HAP-1 (cell line): ENCODE results near the gene STXBP5.

Experiments
- DNase-seq, 2 experiments: peaks; one replicate each; pipeline ENCODE4 v3.0.0-alpha.2; 2016 to 2020; ENCODE audit warnings: low spot score in 2 of 2
- H3K27me3 ChIP-seq: fragments of 250-450 bp; sonication (Bioruptor Pico); 2 replicates; pipeline ENCODE4 v1.5.1; 2020; ENCODE audit warnings: low read depth, mild to moderate bottlenecking, moderate library complexity
- H3K36me3 ChIP-seq: fragments of 250-450 bp; sonication (Bioruptor Pico); replicated peaks from 2 replicates; pipeline ENCODE4 v1.5.1; 2020; ENCODE audit warnings: mild to moderate bottlenecking
- H3K4me1 ChIP-seq: fragments of 250-450 bp; sonication (Bioruptor Pico); 2 replicates; pipeline ENCODE4 v1.5.1; 2020; ENCODE audit warnings: mild to moderate bottlenecking
- H3K4me3 ChIP-seq: fragments of 250-450 bp; sonication (Bioruptor Pico); 2 replicates; pipeline ENCODE4 v1.5.1; 2020; ENCODE audit warnings: mild to moderate bottlenecking, moderate library complexity
- H3K9me3 ChIP-seq: fragments of 250-450 bp; sonication (Bioruptor Pico); 2 replicates; pipeline ENCODE4 v1.5.1; 2020; ENCODE audit warnings: mild to moderate bottlenecking, moderate library complexity
- in situ Hi-C: fragments of 300-500 bp; cut with MboI; formaldehyde crosslinking; loops from 3 replicates; pipeline ENCODE4 v1.14.3; 2020; ENCODE audit warnings: low sequenced_read_pairs, inconsistent platforms, mixed read lengths

Gene STXBP5

DNA sequence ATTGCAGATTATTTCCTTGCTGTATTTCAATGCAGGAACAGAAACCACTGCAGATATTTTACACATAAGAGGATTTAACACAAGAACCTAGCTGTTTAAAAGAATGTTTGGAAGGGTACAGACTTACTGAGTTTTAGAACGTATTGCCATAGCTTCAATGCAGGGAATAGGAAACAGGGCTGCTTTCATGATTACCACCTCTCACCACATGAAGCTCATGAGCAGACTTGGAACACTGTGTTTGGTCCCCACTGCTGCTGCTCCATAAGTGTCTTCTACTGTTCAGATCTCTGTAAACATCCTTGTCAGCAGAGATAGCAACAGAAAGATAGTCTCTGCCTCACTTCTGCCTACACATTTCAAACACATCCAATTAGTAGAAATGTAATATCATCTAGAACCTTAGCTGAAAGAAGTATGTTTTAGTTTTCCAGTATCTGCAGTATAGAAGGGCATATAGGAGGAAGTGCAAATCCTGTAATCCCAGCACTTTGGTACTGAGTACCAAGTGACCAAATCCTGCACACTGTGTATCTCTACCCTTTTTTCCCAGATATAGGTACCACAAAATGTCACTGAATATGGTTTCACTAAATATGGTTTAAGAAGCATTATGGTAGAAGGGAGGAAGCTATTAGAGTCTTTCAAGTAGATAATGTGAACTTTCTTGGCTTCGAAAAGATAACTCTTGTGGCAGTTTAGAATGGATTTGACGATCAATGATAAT is 51.9 kb downstream of the STXBP5 start:
- DNase-seq = no peak
- H3K36me3 ChIP-seq = no peaks in the 10 kb centered on the region
- in situ Hi-C loops = no loop called here

GRCh38 chr6:147257760-147258159 is 53.5 kb downstream of the STXBP5 start:
- Histone ChIP-seq H3K9me3 (no peaks in the 10 kb centered on the region), H3K4me3 (no peak overlapping the region), H3K36me3 (no peaks in the 10 kb centered on the region), H3K27me3 (no peaks in the 10 kb centered on the region), H3K4me1 (no peaks in the 10 kb centered on the region)
- in situ Hi-C loops = no loop called here
- no peak for DNase-seq

More for the DNA sequence above, 51.9 kb downstream of the STXBP5 start:
- H3K4me3 ChIP-seq = no peak overlapping the region
- no peaks in the 10 kb centered on the region for H3K4me1 ChIP-seq
- no peaks in the 10 kb centered on the region for H3K9me3 ChIP-seq
- no peaks in the 10 kb centered on the region for H3K27me3 ChIP-seq

GRCh38 chr6:147260091-147260490 is 55.9 kb downstream of the STXBP5 start:
- no peaks in the 10 kb centered on the region for H3K27me3 ChIP-seq
- H3K4me1 ChIP-seq = no peaks in the 10 kb centered on the region
- no peak for DNase-seq
- no peak overlapping the region for H3K4me3 ChIP-seq
- in situ Hi-C loops = no loop called here
- no peaks in the 10 kb centered on the region for H3K9me3 ChIP-seq
- H3K36me3 ChIP-seq = no peaks in the 10 kb centered on the region

DNA sequence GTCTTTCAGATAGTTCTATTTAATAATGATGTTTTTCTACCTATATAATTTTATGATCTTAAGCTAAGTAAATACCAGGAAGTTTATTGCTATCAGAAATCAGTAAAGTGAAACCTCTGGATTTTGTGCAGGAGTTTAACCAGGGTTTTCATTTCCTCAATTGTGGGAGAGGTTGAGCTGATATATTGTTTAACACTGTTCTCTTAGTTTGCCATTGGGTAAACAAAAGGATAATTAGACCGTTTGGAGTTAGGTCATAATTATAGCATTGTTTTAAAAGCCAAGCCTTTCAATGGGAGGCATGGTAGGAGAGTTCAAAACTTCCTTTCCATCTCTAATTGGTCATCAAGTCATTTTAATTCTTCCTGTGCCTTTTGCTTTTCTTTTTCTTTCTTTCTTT is 58.7 kb downstream of the STXBP5 start:
- no peak overlapping the region for H3K4me3 ChIP-seq
- H3K27me3 ChIP-seq = no peaks in the 10 kb centered on the region
- no peak for DNase-seq
- in situ Hi-C loops = no loop called here
- no peaks in the 10 kb centered on the region for H3K4me1 ChIP-seq
- H3K36me3 ChIP-seq = peaks cover 10% of the 10 kb centered on the region
- no peaks in the 10 kb centered on the region for H3K9me3 ChIP-seq

GRCh38 chr6:147266821-147267220 is 62.6 kb downstream of the STXBP5 start:
- Histone ChIP-seq H3K4me1 (no peaks in the 10 kb centered on the region), H3K9me3 (no peaks in the 10 kb centered on the region), H3K36me3 (peaks cover 13% of the 10 kb centered on the region), H3K4me3 (no peak overlapping the region), H3K27me3 (no peaks in the 10 kb centered on the region)
- no peak for DNase-seq
- in situ Hi-C loops = no loop called here

GRCh38 chr6:147267658-147268057 is 63.4 kb downstream of the STXBP5 start:
- in situ Hi-C loops = no loop called here
- peaks cover 13% of the 10 kb centered on the region for H3K36me3 ChIP-seq
- DNase-seq = no peak
- no peaks in the 10 kb centered on the region for H3K27me3 ChIP-seq
- no peaks in the 10 kb centered on the region for H3K4me1 ChIP-seq
- no peaks in the 10 kb centered on the region for H3K9me3 ChIP-seq
- no peak overlapping the region for H3K4me3 ChIP-seq

- DNase-seq = no peak
Measured at GRCh38 chr6:147268254-147268653, 64.0 kb downstream of the STXBP5 start.

DNA sequence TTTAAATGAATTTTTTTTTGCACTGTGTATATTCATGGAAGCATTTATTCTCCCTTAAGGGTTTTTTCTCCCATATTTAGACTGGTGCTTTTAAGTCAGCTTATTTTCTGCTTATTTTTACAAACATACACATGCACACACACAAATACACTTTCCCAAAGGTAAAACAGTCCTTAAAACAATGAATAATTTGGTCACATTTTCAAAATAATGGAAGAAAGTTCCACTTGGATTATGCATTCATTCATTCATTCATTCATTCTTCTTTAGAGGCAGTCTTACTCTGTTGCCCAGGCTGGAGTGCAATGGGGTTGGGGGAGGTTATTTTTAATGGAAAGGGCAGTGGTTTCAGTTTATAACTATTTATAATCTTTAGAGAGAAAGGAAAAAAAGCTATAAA is 69.8 kb downstream of the STXBP5 start:
- H3K36me3 ChIP-seq = peaks cover 7% of the 10 kb centered on the region
- no peak for DNase-seq
- in situ Hi-C loops = no loop called here

More at GRCh38 chr6:147268254-147268653, 64.0 kb downstream of the STXBP5 start:
- Histone ChIP-seq H3K27me3 (no peaks in the 10 kb centered on the region), H3K36me3 (peaks cover 13% of the 10 kb centered on the region), H3K9me3 (no peaks in the 10 kb centered on the region), H3K4me3 (no peak overlapping the region), H3K4me1 (no peaks in the 10 kb centered on the region)
- in situ Hi-C loops = no loop called here

GRCh38 chr6:147274776-147275175 is 70.6 kb downstream of the STXBP5 start:
- Histone ChIP-seq H3K4me1 (no peaks in the 10 kb centered on the region; the same call in 1 of the 2 replicates), H3K9me3 (no peaks in the 10 kb centered on the region), H3K36me3 (peaks cover 7% of the 10 kb centered on the region), H3K27me3 (no peaks in the 10 kb centered on the region), H3K4me3 (no peak overlapping the region)
- in situ Hi-C loops = no loop called here
- no peak for DNase-seq

More for the DNA sequence above, 69.8 kb downstream of the STXBP5 start:
- Histone ChIP-seq H3K9me3 (no peaks in the 10 kb centered on the region), H3K4me3 (no peak overlapping the region), H3K27me3 (no peaks in the 10 kb centered on the region), H3K4me1 (no peaks in the 10 kb centered on the region)

- DNase-seq = no peak
- no peaks in the 10 kb centered on the region for H3K27me3 ChIP-seq
- peaks cover 7% of the 10 kb centered on the region for H3K36me3 ChIP-seq
- in situ Hi-C loops = no loop called here
- no peaks in the 10 kb centered on the region for H3K9me3 ChIP-seq
- H3K4me3 ChIP-seq = no peak overlapping the region
- no peaks in the 10 kb centered on the region; the same call in 1 of the 2 replicates for H3K4me1 ChIP-seq
Measured at GRCh38 chr6:147278891-147279290, 74.7 kb downstream of the STXBP5 start.

DNA sequence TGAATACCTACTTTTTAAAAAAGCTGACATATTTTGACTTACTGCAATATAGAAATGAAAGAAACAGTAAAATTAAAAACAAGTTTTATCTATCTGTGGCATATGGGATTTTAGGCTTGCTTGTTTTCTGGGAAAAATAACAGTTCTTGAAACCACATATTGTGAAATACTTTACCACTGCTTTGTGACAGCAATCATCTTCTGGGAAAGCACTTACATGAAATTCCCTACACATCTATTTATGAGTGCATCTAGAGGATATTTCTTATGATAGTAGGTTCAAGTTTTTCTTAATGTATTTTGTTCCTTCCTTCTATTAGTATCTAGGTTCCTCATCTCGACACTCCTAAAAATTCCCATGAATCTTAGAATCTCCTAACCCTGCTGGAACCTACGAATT is 75.2 kb downstream of the STXBP5 start:
- H3K4me3 ChIP-seq = no peak overlapping the region
- H3K27me3 ChIP-seq = no peaks in the 10 kb centered on the region
- in situ Hi-C loops = no loop called here
- DNase-seq = no peak
- no peaks in the 10 kb centered on the region; the same call in 1 of the 2 replicates for H3K4me1 ChIP-seq
- H3K36me3 ChIP-seq = peaks cover 7% of the 10 kb centered on the region
- no peaks in the 10 kb centered on the region for H3K9me3 ChIP-seq

- Histone ChIP-seq H3K27me3 (no peaks in the 10 kb centered on the region), H3K4me1 (no peaks in the 10 kb centered on the region; the same call in 1 of the 2 replicates), H3K4me3 (no peak overlapping the region), H3K36me3 (peaks cover 7% of the 10 kb centered on the region), H3K9me3 (no peaks in the 10 kb centered on the region)
- in situ Hi-C loops = no loop called here
- no peak for DNase-seq
Measured at GRCh38 chr6:147281895-147282565, 77.8 kb downstream of the STXBP5 start.

- in situ Hi-C loops = no loop called here
- DNase-seq = no peak
- Histone ChIP-seq H3K4me3 (no peak overlapping the region), H3K9me3 (no peaks in the 10 kb centered on the region), H3K4me1 (no peaks in the 10 kb centered on the region; the same call in 1 of the 2 replicates), H3K27me3 (no peaks in the 10 kb centered on the region), H3K36me3 (peaks cover 4% of the 10 kb centered on the region)
Measured at GRCh38 chr6:147282566-147282959, 78.3 kb downstream of the STXBP5 start.

GRCh38 chr6:147283460-147283859 is 79.2 kb downstream of the STXBP5 start:
- H3K4me1 ChIP-seq = no peaks in the 10 kb centered on the region; the same call in 1 of the 2 replicates
- H3K4me3 ChIP-seq = no peak overlapping the region
- in situ Hi-C loops = no loop called here
- no peaks in the 10 kb centered on the region for H3K27me3 ChIP-seq
- H3K9me3 ChIP-seq = no peaks in the 10 kb centered on the region
- H3K36me3 ChIP-seq = no peaks in the 10 kb centered on the region
- DNase-seq = no peak
